HFF-Myc (cell line): Measurements from ENCODE around the gene MYADML2.

ENCODE experiments used
- DNase-seq: peaks from one replicate; pipeline ENCODE4 v3.0.0-alpha.2; 2011; ENCODE audit warnings: low read depth; ENCODE audit errors: extremely low read depth
- H3K4me3 ChIP-seq: replicated peaks from 2 replicates; pipeline ENCODE4 v1.5.1; 2011; ENCODE audit warnings: low read depth, mild to moderate bottlenecking, control low read depth, low read length
- TF ChIP-seq, protein P1 (sequence below): IDR thresholded peaks from 2 replicates; pipeline ENCODE4 v1.5.1; 2012; ENCODE audit warnings: mild to moderate bottlenecking, low read depth, low read length, control low read depth; ENCODE audit errors: missing control alignments

The MYADML2 gene

DNA sequence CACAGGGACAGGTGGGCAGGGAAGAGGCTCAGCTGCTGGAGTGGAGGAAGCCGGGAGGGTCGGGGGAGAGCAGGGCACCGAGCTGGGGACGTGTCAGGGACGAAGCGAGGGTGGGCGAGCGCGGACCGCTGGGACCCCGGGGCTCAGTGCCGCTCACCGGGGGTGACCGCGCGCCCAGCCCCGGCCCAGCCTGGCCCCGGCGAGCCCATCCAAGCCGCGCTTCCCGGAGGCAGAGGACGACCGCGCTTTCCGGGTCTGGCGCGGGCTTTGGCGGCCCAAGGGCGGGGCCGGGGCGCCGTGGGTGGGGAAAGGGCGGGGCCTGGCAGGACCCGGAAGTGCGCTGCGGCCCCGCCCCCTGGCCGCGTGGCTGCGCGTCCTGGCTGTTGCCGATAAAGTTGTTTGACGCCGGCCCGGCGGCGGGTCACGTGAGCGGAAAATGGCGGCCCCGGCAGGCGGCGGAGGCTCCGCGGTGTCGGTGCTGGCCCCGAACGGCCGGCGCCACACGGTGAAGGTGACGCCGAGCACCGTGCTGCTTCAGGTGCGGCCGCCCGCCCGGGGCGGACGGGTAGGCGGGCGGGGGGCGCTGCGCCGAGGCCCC lies 30.3 kb upstream of the MYADML2 start, which contains the start of gene ASPSCR1:
ASPSCR1 (plus strand) TSS at position 419 of the 598 bp plus-strand sequence; CDS start at position 437, 18 bp downstream.
- H3K4me3 ChIP-seq = peak within 1 kb of the TSS; percentile 71
- peak; percentile 45 for DNase-seq
- TF ChIP-seq, protein P1, sequence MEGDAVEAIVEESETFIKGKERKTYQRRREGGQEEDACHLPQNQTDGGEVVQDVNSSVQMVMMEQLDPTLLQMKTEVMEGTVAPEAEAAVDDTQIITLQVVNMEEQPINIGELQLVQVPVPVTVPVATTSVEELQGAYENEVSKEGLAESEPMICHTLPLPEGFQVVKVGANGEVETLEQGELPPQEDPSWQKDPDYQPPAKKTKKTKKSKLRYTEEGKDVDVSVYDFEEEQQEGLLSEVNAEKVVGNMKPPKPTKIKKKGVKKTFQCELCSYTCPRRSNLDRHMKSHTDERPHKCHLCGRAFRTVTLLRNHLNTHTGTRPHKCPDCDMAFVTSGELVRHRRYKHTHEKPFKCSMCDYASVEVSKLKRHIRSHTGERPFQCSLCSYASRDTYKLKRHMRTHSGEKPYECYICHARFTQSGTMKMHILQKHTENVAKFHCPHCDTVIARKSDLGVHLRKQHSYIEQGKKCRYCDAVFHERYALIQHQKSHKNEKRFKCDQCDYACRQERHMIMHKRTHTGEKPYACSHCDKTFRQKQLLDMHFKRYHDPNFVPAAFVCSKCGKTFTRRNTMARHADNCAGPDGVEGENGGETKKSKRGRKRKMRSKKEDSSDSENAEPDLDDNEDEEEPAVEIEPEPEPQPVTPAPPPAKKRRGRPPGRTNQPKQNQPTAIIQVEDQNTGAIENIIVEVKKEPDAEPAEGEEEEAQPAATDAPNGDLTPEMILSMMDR = no peak

DNA sequence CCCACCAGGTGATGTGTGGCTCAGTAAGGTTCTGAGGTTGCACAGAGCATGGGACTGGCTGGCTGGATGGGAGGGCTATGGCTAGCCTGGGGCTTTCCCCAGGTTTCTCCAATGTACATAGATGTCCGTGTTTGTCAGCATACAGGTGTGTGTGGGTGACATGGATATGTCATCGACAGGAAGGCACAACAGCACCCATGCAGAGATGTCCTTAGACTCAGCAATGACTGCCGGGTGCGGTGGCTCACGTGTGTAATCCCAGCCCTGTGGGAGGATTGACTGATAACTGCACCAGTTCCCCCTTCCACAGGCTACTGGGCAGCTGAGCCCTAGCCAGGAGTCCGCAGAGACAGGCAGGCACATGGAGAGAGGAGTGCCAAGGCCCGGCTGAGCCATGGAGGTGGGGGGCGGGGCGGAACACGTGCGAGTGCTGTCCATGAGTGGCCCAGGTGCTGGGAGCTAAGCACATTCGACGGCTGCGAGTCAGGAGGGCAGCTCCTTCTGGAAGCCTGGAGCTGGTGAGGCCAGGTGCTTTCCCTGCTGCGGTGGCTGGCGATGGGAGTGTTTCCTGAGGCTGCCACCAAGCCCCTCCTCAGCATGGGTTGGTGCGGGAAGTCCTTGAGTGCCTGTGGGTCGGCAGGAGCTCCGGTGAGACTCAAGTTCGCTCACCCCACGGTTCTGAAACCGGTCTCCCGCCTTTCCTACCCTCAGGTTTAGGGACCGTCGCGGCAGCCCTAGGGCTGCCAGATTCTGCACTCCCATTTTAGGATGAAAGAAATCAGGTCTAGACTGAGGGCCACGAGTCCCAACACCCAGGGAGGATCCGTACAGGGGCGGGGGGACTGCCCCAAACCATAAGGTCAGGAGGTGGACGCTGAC lies 29.5 kb upstream of the MYADML2 start:
- peak overlapping the region; percentile 71 for H3K4me3 ChIP-seq
- TF ChIP-seq, protein P1 = no peak
- DNase-seq = no peak

DNA sequence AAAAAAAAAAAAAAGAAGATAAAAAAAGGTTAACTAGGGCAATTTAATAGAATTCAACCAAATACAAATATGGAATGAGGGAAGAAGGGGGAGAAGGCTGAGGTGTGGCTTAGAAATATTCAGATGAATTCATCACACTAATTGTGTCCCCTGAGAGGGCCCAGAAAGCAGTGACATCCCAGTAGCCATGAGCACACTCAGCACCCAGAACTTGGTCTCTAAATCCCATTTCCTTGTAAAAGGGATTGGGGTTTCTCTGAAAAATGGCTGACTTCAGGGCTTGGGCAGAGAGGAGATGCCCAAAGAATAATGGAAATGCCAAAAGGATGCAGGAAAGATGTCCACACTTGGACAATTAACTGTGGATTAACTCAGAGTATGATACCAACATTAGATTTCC lies 26.4 kb upstream of the MYADML2 start:
- DNase-seq = no peak
- H3K4me3 ChIP-seq = no peak overlapping the region
- TF ChIP-seq, protein P1 = no peak

DNA sequence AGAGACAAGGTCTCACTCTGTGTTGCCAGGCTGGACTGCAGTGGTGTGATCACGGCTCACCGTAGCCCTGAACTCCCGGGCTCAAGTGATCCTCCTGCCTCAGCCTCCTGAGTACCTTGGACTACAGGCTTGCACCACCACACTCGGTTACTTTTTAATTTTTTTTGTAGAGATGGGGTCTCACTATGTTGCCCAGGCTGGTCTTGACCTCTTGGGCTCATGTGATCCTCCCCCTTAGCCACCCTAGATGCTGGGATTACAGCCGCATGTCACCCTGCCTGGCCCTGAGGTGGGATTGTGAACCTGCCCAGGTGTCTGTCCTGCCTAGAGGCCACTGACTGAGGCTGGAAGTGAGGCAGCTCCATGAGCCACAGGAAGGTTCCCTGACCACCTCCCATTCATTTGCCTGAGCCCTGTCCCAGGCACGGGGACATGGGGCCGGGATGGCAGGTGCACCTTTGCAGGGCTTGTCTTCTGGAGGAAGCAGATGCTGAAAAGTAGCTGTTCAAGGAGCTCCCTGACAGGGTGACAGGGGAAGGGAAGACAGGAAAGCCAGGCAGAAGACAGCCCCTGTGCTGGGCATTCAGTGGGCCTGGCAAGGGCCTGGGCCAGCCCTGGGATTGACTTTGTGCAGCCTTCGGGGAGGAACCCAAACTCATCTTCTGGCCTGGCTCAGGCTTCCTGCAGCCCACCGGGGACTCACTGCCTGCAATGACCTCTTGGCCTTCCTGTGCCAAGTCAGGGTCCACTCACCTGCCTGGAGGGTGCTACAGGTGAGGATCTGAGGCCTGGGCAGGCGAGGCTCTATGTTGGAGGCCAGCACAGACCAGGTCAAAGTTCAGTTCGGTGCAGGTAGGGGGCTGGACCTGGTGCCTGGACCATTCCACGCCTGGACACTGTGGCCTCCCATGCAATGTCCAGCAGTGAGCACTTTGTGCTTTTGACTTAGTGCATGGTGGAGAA lies 22.1 kb upstream of the MYADML2 start:
- no peak overlapping the region for H3K4me3 ChIP-seq
- DNase-seq = no peak
- TF ChIP-seq, protein P1 = no peak

DNA sequence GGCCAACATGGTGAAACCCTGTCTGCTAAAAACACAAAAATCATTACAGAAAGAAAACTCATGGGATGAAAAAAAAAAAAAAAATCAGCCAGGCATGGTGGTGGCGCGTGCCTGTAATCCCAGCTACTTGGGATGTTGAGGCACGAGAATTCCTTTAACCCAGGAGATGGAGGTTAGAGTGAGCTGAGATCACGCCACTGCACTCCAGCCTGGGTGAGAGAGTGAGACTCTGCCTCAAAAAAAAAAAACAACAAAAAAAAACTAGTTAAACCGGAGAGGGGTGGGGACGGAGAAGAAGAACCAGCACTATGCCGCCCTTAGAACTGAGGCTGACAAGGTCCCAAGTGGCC lies 21.3 kb upstream of the MYADML2 start:
- DNase-seq = no peak
- H3K4me3 ChIP-seq = no peak overlapping the region
- TF ChIP-seq, protein P1 = no peak
